D341Med (cell line): ENCODE measurements around the gene RTCA.
"Not testable (repeated sequence)": the region's sequence is repeated elsewhere in the genome, so short reads cannot be mapped to it uniquely, and the experiment has no call there.

Experiments
- DNase-seq: peaks from one replicate; pipeline ENCODE4 v3.0.0; 2012; ENCODE audit warnings: low spot score

Gene RTCA

DNA sequence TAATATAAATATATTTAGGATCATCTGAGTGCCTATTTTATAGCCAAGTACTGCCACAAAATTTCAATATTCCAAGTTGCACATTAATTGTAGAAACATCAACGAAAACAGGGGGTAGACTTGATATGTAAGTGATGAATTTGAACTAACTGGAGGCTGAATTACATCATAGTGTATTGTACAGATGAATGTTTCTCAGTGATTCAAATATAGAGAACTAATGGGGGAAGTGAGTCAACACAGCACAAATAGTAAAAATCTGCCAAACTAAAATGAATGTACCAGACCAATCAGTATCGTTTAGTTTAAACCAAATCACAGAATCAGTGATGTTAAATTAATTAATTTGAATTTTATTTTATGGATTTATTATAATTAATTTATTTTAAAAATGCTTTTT is 42.8 kb downstream of the RTCA start:
- no peak for DNase-seq

DNA sequence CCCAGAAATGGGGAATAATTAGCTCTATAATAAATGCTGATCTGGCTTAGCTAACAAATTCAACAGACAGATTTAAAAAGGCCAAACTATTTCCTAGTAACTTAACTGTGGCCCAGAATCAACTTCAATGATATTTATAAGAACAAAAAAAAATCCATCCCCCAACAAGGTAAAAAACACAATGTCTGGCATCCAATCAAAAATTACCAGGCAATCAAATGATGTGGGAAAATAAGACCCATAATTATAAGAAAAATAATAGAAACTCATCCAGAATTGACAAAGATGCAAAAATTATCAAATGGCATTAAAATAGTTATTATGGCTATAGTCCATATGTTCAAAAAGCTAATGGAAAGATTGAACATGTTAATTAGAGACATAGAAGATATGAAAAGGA is 43.8 kb downstream of the RTCA start:
- no peak for DNase-seq

- no peak for DNase-seq
Observed at GRCh38 chr1:100313382-100313781, 47.4 kb downstream of the RTCA start.

DNA sequence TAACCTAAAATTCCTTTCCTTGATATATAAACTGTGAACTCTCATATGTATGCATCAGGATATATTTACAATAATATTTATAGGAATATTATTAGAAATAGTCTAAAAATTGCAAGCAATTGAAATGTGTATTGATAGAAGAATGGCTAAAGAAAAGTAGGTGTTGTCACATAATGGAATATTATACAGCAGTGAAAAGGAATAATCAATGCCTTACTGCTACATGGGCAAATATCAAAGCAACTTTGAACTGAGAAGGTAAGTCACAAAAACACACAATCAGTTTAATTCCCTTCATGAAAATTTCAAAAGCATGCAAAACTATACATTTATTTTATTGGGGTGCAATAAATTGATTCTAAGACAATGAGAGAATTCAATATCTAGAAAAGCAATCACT is 50.6 kb downstream of the RTCA start:
- no peak for DNase-seq

DNA sequence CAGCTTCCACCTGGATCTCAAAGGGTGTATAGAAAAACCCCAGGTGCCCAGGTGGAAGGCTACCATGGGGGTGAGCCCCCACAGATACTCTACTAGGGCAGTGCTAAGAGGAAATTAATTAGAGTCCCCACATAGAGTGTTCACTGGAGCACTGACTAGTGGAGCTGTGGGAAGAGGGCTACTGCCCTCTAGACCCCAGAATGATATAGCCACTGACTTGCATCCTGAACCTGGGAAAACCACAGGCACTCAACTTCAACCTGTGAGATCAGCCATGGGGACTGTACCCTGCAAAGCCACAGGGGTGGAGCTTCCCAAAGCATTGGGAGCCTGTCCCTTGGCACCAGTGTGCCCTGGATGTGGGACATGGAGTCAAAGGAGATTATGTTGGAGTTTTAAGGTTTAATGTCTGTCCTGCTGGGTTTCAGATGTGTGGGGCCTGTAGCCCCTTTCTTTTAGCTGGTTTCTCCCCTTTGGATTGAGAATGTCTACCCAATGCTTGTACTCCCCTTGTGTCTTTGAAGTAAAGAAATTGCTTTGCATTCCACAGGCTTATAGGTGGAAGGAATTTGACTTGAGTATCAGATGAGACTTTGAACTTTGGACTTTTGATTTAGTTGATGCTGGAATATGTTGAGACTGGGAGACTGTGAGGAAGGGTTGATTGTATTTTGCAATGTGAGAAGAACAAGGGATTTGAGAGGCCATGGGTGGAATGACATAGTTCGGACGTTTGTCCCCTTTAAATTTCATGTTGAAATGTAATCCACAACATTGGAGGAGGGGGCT is 54.5 kb downstream of the RTCA start:
- DNase-seq: no peak

GRCh38 chr1:100321100-100321493 is 55.1 kb downstream of the RTCA start:
- no peak for DNase-seq

- DNase-seq: no peak
Observed at GRCh38 chr1:100321506-100321905, 55.5 kb downstream of the RTCA start.

GRCh38 chr1:100322436-100323211 is 56.6 kb downstream of the RTCA start:
- DNase-seq: no peak

- no peak for DNase-seq
Observed at GRCh38 chr1:100323419-100324106, 57.5 kb downstream of the RTCA start.

- DNase-seq: no peak
Observed at GRCh38 chr1:100325415-100326324, 59.7 kb downstream of the RTCA start.

DNA sequence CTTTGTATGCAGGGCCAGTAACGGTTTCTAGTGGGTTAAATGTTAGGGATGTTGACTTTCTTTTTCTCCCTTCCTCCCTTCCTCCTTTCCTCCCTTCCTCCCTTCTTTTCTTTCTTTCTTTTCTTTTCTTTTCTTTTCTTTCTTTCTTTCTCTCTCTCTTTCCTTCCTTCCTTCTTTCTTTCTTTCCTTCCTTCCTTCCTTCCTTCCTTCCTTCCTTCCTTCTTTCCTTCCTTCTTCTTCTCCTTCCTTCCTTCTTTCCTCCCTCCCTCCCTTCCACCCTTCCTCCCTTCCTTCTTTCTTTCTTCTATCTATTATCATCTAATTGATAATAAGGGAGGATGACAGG is 60.3 kb downstream of the RTCA start:
- DNase-seq: not testable (repeated sequence)

DNA sequence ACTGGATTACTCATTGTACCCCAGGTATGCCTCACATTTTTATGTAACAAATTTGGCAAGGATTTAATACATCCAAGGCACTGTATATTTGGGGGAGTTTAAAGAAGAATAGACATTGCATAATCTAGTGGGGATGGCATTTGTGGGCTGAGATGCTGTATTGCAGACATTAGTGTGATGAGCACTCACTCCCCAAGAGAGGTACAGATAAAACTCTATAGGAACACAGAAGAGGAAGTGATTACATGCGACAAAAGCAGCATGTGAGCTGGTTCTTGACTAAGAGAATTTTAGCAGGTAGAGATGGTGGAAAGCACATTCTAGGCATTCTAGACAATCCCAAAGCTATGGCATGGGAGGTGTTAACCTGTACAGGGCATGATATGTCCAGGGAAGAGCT is 62.1 kb downstream of the RTCA start:
- DNase-seq: no peak

DNA sequence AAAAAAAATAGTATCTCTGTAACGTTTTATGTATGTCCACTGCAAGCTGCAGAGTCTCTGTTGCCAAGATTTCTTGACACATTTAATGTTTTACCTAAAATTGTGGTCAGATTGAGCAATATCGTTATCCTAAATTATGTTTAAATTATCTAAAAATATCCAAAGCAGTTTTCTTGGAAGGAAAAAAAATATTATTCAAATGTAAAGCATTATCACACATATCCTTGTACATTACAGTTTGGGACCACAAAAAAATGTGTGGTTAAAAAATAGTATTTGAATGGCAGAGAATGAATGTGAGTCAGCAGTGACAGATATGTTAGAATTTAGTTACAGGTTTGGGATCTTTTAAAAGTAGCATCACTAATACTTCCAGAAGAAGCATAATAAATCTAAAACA is 65.1 kb downstream of the RTCA start:
- not testable (repeated sequence) for DNase-seq

DNA sequence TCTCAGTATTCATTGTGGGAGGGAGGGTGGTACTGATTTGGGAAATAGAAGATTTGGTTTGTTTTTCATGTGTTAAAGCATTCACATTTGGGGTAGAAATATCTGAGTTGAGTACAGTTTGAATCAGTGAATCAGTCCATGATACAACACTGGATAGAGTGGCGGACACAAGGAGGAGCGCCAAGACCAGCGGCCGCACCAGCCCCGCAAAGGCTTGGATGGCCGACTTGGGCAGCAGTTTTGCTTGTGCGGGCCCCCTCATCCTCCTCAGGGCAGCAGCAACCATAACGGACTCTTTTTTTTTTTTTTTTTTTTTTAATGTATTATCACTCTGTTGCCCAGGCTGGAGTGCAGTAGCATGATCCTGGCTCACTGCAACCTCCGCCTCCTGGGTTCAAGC is 66.3 kb downstream of the RTCA start:
- DNase-seq: no peak

DNA sequence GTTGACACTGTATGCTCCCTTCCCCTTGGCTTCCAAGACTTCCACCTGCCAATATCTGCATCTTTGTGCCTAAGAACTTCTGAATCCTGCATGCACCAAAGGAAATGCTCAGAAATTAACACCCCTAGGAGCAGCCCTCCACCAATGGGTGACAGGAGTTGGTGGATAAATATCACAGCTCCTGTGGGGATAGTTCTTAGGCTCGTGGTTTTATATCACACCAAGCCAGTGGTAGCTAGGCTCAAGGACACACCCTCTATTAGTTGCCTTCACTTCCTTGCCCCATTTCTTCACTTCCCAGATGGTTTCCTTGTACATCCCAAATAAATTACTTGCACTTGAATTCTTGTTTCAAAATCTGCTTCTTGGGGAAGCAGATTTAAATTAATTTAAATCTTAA is 69.4 kb downstream of the RTCA start:
- no peak for DNase-seq

DNA sequence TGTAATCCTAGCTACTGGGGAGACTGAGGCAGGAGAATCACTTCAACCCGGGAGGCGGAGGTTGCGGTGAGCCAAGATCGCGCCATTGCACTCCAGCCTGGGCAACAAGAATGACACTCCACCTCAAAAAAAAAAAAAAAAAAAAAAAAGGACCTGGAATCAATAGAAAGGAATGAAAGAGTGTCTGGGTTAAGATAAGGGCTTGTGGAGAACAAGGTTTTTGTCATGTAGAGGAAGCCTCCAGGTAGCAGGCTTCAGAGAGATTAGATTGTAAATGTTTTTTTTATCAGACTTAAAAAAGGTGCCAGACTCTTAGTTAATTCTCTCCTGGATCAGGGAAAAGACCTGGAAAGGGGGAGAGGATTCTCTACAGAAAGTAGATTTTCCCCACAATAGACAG is 71.9 kb downstream of the RTCA start:
- DNase-seq: not testable (repeated sequence)

DNA sequence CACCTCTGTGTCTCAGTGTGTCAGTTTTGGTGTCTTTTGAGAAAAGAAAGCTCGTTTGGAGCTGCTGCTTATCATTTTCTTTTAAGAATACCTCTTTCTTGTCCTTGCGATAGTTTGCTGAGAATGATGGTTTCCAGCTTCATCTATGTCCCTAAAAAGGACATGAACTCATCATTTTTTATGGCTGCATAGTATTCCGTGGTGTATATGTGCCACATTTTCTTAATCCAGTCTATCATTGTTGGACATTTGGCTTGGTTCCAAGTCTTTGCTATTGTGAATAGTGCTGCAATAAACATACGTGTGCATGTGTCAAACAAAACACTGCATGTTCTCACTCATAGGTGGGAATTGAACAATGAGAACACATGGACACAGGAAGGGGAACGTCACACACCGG is 73.7 kb downstream of the RTCA start:
- DNase-seq: not testable (repeated sequence)

DNA sequence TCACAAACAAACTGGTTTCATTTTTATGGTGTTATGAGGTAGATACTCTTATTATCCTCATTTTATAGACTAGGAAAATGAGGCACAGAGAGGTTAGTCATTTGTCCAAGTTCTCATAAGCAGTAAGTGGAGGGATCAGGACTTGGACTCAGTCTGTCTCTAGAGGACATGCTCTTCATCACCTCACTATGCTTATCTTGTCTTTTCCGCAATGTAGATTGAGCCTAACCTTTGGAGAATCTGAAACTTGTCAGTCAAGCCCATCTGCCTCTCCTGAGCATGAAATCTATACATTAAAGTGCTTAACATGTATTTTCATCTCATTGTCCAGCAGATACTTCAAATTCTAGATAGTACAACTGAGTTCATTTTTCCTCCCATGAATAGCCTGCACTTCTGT is 74.5 kb downstream of the RTCA start:
- no peak for DNase-seq

DNA sequence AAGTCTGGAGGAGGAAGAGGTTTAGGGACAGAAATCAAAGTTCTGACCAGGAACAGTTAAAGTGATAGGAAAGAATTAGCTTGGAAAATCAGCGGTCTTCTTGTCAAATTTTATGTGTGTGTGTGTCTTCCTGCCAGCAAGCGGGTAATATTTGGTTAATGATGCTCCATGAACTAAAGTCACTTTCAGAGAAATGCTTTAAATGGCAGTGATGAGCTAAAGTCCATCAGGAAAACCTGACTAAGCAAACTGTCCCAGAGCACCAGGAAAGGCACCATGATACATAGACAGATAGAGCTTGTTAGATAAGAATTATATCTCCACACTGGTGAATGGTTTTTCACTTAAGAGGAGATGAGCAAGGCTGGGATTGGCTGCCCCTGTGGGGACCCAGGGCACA is 76.3 kb downstream of the RTCA start:
- no peak for DNase-seq
